Measurements from ENCODE around the gene NEDD4L. TPM values are rescaled to one million over a fixed set of nuclear protein-coding genes. Genes with fewer than 3 reads are reported as not detected.
A peak's percentile ranks its signal among the peaks of the same experiment; 100 is the strongest.

The NEDD4L gene
- total RNA-seq, 1 donor from 2014 or later, result 135 TPM

- no peaks in the 10 kb centered on the region for H3K27me3 Mint-ChIP-seq (ENCODE audit: low read depth)
- H3K27ac Mint-ChIP-seq, result peak overlapping the region; percentile 75
- no peak overlapping the region for H3K4me3 Mint-ChIP-seq
- no peak for TF ChIP-seq CTCF (IDR thresholded peaks at IDR 0.05; ENCODE audit: unreplicated experiment)
- no peak for DNase-seq (ENCODE audit: low spot score in 2 of 2, unreplicated experiment in 2 of 2)
- H3K36me3 Mint-ChIP-seq, result peaks cover 5% of the 10 kb centered on the region
- H3K4me1 Mint-ChIP-seq, result peaks cover 45% of the 10 kb centered on the region
- peaks cover 6% of the 10 kb centered on the region for H3K9me3 Mint-ChIP-seq
Measured at GRCh38 chr18:58106289-58107070, 62.5 kb downstream of the NEDD4L start.

GRCh38 chr18:58109256-58109655 is 65.2 kb downstream of the NEDD4L start:
- Mint-ChIP-seq H3K4me1 (peaks cover 27% of the 10 kb centered on the region), H3K36me3 (peaks cover 5% of the 10 kb centered on the region), H3K4me3 (no peak overlapping the region), H3K9me3 (peaks cover 1% of the 10 kb centered on the region), H3K27ac (no peak overlapping the region), H3K27me3 (ENCODE audit: low read depth) (no peaks in the 10 kb centered on the region)
- DNase-seq (ENCODE audit: low spot score in 2 of 2, unreplicated experiment in 2 of 2), result no peak
- TF ChIP-seq CTCF (IDR thresholded peaks at IDR 0.05; ENCODE audit: unreplicated experiment), result no peak

- no peak for TF ChIP-seq CTCF (IDR thresholded peaks at IDR 0.05; ENCODE audit: unreplicated experiment)
- Mint-ChIP-seq H3K27ac (no peak overlapping the region), H3K36me3 (peaks cover 4% of the 10 kb centered on the region), H3K4me3 (no peak overlapping the region), H3K9me3 (no peaks in the 10 kb centered on the region), H3K27me3 (ENCODE audit: low read depth) (no peaks in the 10 kb centered on the region), H3K4me1 (peaks cover 18% of the 10 kb centered on the region)
- DNase-seq (ENCODE audit: low spot score in 2 of 2, unreplicated experiment in 2 of 2), result no peak
Measured at GRCh38 chr18:58110398-58110797, 66.4 kb downstream of the NEDD4L start.

GRCh38 chr18:58112174-58112573 is 68.1 kb downstream of the NEDD4L start:
- no peaks in the 10 kb centered on the region for H3K9me3 Mint-ChIP-seq
- H3K27ac Mint-ChIP-seq, result no peak overlapping the region
- TF ChIP-seq CTCF (IDR thresholded peaks at IDR 0.05; ENCODE audit: unreplicated experiment), result no peak
- peaks cover 15% of the 10 kb centered on the region for H3K4me1 Mint-ChIP-seq
- peaks cover 4% of the 10 kb centered on the region for H3K36me3 Mint-ChIP-seq
- DNase-seq (ENCODE audit: low spot score in 2 of 2, unreplicated experiment in 2 of 2), result no peak
- H3K27me3 Mint-ChIP-seq (ENCODE audit: low read depth), result no peaks in the 10 kb centered on the region
- no peak overlapping the region for H3K4me3 Mint-ChIP-seq

- Mint-ChIP-seq H3K27ac (no peak overlapping the region), H3K4me1 (peaks cover 25% of the 10 kb centered on the region), H3K4me3 (no peak overlapping the region), H3K9me3 (no peaks in the 10 kb centered on the region), H3K36me3 (peaks cover 4% of the 10 kb centered on the region), H3K27me3 (ENCODE audit: low read depth) (no peaks in the 10 kb centered on the region)
- no peak for DNase-seq (ENCODE audit: low spot score in 2 of 2, unreplicated experiment in 2 of 2)
- TF ChIP-seq CTCF (IDR thresholded peaks at IDR 0.05; ENCODE audit: unreplicated experiment), result no peak
Measured at GRCh38 chr18:58113337-58113736, 69.3 kb downstream of the NEDD4L start.
